ENCODE measurements around the gene CCDC71.

- TF ChIP-seq YY1 (IDR thresholded peaks at IDR 0.05; ENCODE audit: insufficient read depth, insufficient replicate concordance, low read depth, low read length) (no peak), POLR2G (IDR thresholded peaks at IDR 0.05; ENCODE audit: low read depth, low read length) (no peak), ZNF235 (CRISPR knock-in tag; IDR thresholded peaks at IDR 0.05; ENCODE audit: borderline replicate concordance) (no peak), TRIM22 (IDR thresholded peaks at IDR 0.05) (no peak), ZNF777 (CRISPR knock-in tag; IDR thresholded peaks at IDR 0.05) (no peak), LRRFIP1 (CRISPR knock-in tag; conservative IDR thresholded peaks at IDR 0.05) (no peak)
Measured at GRCh38 chr3:49148159-49148558, 18.0 kb downstream of the CCDC71 start.

All from HepG2 (cell line).